Left ventricle myocardium superior (tissue), 1 donor: ENCODE measurements around the gene BOD1L2. TPM values are rescaled to one million over a fixed set of nuclear protein-coding genes. Genes with fewer than 3 reads are reported as not detected.

Experiments used
- ATAC-seq: fragments of 200-7000 bp; cut with Tn5 transposase; one replicate; pipeline ENCODE4 v1.9.1; 2020; ENCODE audit warnings: mild to moderate bottlenecking, moderate library complexity
- DNase-seq: peaks from one replicate; pipeline ENCODE4 v3.0.0-alpha.2; 2020
- intact Hi-C: fragments of 100-400 bp; cut with micrococcal nuclease; formaldehyde crosslinking; loops from one replicate; pipeline ENCODE4 v1.11.0; 2022
- long read RNA-seq: library from polyadenylated mRNA; unstranded; transcript quantifications from one replicate; pipeline ENCODE4 v2.0.0, GENCODE V29; 2021
- total RNA-seq: library from RNA; stranded (reverse); fragmentation: NEBNext Ultra II Directional; extraction: Animal tissue kit (Norgen Biotek cat#: 25700); gene quantifications from one replicate; pipeline ENCODE4 v1.2.1, GENCODE V29; 2021
- donor health status: DM: no; HTN: yes; CAD: no; lungs with severe emphysema.

Gene BOD1L2
- total RNA-seq = not detected
- long read RNA-seq = 0 reads

DNA sequence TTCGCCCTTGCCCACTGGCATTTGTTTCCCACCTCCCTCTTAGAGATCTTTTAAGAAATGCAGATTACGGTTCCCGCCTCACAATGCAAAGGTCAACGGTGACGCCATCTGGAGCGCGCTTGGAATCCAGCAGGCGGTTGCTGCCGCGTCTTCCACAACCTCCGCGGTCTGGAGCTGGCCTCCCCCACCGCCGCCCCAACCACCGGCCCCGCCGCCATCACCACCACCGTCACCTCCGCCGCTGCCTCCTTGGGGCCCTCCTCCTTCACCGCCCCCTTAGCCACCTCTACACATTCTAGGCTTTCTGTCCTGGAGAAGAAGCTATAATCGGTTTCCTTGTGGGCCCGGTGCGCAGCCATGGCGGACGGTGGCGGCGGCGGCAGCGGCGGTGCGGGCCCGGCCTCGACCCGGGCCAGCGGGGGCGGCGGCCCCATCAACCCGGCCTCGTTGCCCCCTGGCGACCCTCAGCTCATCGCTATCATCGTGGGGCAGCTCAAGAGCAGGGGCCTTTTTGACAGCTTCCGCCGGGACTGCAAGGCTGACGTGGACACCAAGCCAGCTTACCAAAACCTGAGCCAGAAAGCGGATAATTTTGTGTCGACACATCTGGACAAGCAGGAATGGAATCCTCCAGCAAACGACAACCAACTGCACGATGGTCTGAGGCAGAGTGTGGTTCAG is at the start of gene BOD1L2:
Gene BOD1L2 (plus strand): TSS at position 132 of the 681 bp plus-strand sequence. CDS start 226 bp downstream, at position 358.
- ATAC-seq (no peak), DNase-seq (no peak)
- intact Hi-C loops = no loop called here

GRCh38 chr18:57107140-57107832 is 39.6 kb upstream of the BOD1L2 start:
- intact Hi-C loops = no loop called here
- peak; percentile 58 for ATAC-seq
- no peak for DNase-seq

- no peak for ATAC-seq
- DNase-seq = no peak
- intact Hi-C loops = no loop called here
Measured at GRCh38 chr18:57110290-57110689, 36.6 kb upstream of the BOD1L2 start.

DNA sequence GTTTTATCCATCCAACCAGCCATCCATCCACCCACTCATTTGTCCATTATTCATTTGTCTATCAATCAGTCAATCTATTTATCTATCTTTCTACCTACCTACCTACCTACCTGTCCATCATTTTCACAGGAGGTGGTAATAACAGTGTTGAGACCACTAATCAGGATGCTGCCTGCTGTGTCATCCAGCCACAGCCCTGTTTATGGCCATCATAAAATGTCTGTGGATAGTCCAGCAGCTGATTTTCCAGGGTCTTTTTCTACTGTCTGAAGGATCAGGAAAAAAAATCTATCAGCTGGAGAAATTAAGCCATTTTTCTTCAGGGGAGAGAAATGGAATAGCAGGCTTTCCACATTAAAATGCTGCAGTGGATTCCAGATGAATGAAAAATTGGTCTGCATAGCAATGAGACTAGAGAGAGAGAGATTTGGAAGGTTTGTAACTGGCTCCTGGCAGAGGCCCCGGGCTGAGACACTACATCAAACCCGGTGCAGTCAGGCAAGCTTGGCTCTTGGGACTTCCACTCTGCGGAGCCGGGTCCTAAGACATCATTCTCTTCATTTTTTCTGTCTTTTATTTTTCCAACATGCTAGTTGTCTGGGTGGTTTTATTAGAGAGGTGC is 33.0 kb upstream of the BOD1L2 start:
- intact Hi-C loops = no loop called here
- no peak for DNase-seq
- ATAC-seq = no peak

DNA sequence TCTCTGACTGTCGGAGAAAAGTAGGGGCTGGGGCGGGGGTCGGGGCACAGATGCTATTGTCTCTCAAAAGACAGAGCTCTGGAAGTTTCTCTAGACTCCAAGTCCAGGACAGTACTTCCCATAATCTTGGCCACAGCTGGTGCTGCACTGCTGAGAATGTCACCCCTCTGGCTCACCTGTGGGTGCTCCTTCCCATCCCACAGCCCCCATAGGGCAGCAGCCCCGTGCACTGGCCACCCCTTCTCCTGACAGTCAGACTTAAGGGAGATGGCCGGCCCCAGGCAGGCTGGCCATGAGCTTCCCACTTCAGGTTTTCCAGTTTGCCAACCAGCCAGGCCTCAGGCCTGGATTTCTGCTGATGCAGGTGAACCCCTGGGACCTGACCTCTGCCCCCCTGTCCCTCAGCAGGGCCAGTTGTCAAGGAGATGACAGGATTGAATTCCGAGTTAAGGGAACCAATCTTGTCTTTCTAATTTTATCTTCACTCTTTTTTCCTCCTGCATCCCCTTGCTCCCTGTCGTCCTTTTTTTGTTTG is 30.2 kb upstream of the BOD1L2 start:
- ATAC-seq (no peak), DNase-seq (no peak)
- intact Hi-C loops = no loop called here

DNA sequence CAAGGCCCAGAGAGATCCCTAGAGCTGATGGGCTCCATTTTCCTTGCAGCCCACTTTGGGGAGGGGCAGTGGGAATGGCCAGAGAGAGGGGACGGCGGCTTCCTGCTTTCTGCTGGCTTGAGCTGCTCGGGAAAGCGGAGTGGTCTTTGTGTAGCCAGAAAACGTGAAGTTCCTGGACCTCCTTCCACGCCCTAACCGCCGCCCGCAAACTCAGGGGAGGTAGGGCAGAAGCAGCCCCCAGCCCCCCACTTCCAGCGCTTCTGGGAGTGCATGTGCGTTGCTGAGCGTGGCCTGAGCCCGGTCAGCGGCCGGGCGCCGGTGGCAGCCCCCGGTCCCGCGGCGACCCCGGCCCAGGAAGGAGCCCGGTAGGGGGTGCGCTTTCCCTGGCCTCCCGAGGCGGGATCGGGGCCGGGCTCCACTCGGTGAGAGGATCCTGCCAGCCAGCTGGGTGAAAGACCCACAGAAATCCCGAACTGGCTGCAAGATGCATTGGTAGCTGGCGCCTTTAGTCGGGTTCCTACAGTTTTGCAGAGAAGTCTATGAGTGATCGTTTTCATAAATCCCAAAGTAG is 25.3 kb upstream of the BOD1L2 start:
- no peak for DNase-seq

GRCh38 chr18:57122936-57123510 is 23.9 kb upstream of the BOD1L2 start:
- intact Hi-C loops = no loop called here
- no peak for ATAC-seq
- no peak for DNase-seq

More for the DNA sequence above, 25.3 kb upstream of the BOD1L2 start:
- no peak for ATAC-seq
- intact Hi-C loops = no loop called here

DNA sequence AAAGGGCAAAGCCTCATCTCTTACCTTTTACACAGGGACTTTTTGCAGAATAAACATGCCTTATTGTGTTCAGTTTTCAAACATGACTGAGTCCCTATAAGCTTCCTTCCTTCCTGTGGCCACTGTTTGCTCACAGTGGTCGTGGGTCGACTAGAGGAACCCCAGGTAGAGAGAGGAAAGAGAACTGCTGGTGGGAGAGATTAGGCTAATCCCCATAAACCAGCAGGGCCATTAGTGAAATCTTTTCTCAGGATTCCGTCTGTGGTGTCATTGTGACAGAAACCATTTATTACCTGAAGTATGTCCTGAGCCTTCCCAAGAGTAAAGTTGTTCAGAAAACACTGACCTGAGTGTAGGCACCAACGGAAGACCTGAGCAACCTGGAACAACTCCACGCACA is 21.3 kb upstream of the BOD1L2 start:
- ATAC-seq (no peak), DNase-seq (no peak)
- intact Hi-C loops = no loop called here

- no peak for DNase-seq
- no peak for ATAC-seq
- intact Hi-C loops = no loop called here
Measured at GRCh38 chr18:57128220-57128932, 18.5 kb upstream of the BOD1L2 start.

DNA sequence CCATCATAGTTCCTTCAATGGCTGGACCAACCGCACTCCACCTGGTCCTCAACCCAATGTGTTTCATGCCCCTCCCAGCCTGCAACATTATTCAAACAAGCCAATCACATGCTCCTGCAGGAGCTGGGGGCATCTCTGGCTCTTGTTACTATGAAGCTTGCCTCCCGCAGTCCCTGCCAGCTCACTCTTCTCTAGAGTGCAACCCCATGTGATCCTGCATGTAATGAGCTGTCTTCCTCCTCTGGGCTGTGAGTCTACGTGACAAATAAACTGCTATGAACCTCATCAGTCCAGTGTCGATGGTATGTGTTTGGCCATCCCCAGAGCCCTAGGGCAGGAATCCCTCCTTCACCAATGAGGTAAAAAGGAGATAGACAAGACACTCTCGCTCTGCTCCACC is 15.8 kb upstream of the BOD1L2 start:
- intact Hi-C loops = no loop called here
- ATAC-seq (no peak), DNase-seq (no peak)

DNA sequence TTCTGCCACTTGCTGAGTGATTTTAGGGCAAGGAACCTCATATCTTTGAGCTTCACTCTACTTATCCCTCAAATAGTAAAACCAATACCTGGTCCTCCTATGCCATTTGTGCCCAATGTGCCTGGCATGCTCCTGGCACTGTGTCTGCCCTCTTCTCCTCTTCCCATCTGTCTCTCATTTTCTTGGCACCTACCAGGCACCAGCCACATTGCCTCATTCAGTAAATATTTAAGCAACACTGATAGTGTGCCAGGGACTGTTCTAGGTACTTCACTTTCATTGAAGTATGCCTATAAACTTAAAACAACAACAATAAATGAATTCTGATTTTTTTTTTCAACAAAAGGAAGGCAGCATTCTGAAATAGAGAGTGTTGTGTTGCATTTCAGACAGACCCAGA is 15.1 kb upstream of the BOD1L2 start:
- ATAC-seq (no peak), DNase-seq (no peak)
- intact Hi-C loops = no loop called here

DNA sequence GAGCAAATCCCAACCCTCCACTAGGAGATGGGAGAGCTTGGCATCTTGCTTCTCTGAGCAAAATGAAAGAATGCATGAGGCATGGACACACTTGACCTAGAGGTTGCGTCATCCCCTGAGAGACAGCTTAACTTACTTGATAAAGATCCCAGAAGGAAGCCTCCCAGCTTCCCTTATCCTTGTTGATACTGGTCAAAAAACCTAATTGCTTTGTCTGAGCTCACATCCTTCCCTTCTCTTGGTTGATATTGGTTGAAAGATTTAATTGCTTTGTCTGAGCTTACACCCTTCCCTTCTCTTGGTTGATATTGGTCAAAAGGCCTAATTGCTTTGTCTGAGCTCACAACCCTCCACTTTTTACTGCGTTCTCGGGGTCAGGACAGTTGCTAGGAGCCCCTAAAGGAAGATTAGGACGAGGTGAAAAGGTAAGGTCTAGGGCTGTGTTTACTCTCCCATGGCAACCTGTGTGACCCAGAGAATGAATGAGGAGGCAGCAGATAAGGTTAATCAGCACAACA is 12.2 kb upstream of the BOD1L2 start:
- no peak for ATAC-seq
- intact Hi-C loops = no loop called here
- no peak for DNase-seq

GRCh38 chr18:57135699-57136098 is 11.2 kb upstream of the BOD1L2 start:
- ATAC-seq (no peak), DNase-seq (no peak)
- intact Hi-C loops = no loop called here

DNA sequence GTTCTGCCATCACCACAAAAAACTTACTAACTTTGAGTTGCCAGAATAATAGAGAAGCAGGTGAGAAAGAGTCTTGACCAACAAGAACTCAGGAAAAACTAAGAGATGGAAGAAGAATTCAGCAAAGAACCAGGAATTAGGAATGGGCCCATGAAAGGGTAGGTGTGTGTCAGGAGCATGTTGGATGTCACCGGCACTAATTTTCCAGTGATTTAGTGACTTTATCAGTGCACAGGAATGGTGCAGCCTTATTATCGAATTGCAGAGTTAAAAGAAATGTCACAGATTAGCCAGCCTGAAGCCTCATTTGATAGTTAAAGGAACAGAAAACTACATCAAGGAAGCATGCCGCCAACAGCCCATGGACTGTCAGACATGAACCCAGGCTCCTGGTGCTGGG is 9.0 kb upstream of the BOD1L2 start:
- DNase-seq (no peak), ATAC-seq (no peak)
- intact Hi-C loops = no loop called here

- intact Hi-C loops = no loop called here
- DNase-seq (no peak), ATAC-seq (no peak)
Measured at GRCh38 chr18:57141208-57142129, 5.4 kb upstream of the BOD1L2 start.

- intact Hi-C loops = no loop called here
- ATAC-seq (no peak), DNase-seq (no peak)
Measured at GRCh38 chr18:57142324-57142723, 4.6 kb upstream of the BOD1L2 start.

DNA sequence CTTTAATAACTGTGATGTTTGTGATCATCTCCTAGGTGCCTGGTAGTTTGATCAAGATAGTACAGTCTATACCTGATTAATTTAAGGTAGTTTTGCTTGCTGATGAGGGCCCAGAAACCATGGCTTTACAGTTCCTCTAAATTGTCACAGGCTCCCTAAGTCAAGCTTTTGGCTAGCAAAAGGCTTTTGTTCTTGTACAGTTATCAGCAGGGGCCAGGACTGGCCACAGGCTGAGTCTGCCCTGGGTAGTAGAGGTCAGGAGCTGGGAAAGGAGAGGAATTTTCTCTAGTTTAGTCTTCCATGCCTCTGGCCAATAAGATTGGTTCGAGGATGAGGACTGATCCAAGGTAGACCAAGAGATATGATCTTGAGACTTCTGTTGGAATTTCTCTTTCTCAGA is 3.6 kb upstream of the BOD1L2 start:
- no peak for DNase-seq
- no peak for ATAC-seq
- intact Hi-C loops = no loop called here

DNA sequence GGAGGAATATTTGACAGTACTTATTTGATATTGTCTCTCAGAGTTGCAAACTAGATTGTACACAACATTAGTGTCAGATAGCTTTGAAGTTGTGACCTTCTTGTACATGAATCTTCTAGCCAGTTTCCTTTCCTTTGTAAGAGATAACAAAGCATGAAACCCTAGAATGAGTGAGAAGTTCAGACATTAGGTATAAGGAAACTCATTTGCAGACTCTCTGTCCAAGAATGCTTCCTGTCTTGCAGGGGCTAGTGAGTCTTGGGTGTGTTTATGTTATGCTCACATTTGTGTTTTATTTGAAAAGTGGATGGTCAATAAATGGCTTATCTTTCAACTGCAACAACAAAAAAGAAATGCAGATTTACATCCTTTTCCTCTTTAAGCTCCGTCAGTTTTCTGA is 1.4 kb downstream of the BOD1L2 start:
- intact Hi-C loops = no loop called here
- DNase-seq = no peak
- no peak for ATAC-seq
